Neural cell (in vitro differentiated cells): ENCODE measurements around the gene LVRN. TPM values are rescaled to one million over a fixed set of nuclear protein-coding genes. Genes with fewer than 3 reads are reported as not detected.

Experiments used
- H2AFZ ChIP-seq: fragments of 200-600, 300-800 bp; sonication (generic), shearing (Covaris generic); 2 replicates; pipeline ENCODE4 v1.6.0; 2014; ENCODE audit warnings: low read depth, mild to moderate bottlenecking, antibody characterized with exemption, low read length, moderate library complexity
- H3F3A ChIP-seq: fragments of 200-600 bp; shearing (Covaris generic); 2 replicates; pipeline ENCODE4 v1.6.1; 2016; ENCODE audit warnings: mild to moderate bottlenecking, moderate library complexity, mixed read lengths, antibody characterized with exemption, low read length; ENCODE audit not compliant: insufficient read depth, poor library complexity, severe bottlenecking
- H3K27ac ChIP-seq: fragments of 200-600, 300-800 bp; sonication (generic), shearing (Covaris generic); 2 replicates; pipeline ENCODE4 v1.5.1; 2014; ENCODE audit warnings: mild to moderate bottlenecking, low read length, moderate library complexity
- H3K27me3 ChIP-seq: fragments of 300-800, 200-600 bp; sonication (generic), shearing (Covaris generic); 2 replicates; pipeline ENCODE4 v1.6.0; 2014; ENCODE audit warnings: mild to moderate bottlenecking, low read depth, low read length, moderate library complexity; ENCODE audit not compliant: insufficient read depth
- H3K36me3 ChIP-seq: fragments of 300-800, 200-600 bp; sonication (generic), shearing (Covaris generic); 2 replicates; pipeline ENCODE4 v1.5.1; 2014; ENCODE audit warnings: mild to moderate bottlenecking, antibody characterized with exemption, low read length, moderate library complexity; ENCODE audit not compliant: insufficient read depth
- H3K4me2 ChIP-seq: fragments of 300-800, 200-600 bp; sonication (generic), shearing (Covaris generic); 2 replicates; pipeline ENCODE4 v1.6.0; 2014; ENCODE audit warnings: mild to moderate bottlenecking, low read length
- H3K4me3 ChIP-seq: fragments of 300-800, 200-600 bp; sonication (generic), shearing (Covaris generic); 2 replicates; pipeline ENCODE4 v1.5.1; 2014; ENCODE audit warnings: mild to moderate bottlenecking, low read length, moderate library complexity
- H3K79me2 ChIP-seq: fragments of 200-600 bp; shearing (Covaris generic); replicated peaks from 2 replicates; pipeline ENCODE4 v1.6.0; 2014; ENCODE audit warnings: mild to moderate bottlenecking, low read length, moderate library complexity; ENCODE audit not compliant: insufficient read depth
- H3K9ac ChIP-seq: fragments of 300-800, 200-600 bp; sonication (generic), shearing (Covaris generic); 2 replicates; pipeline ENCODE4 v1.6.1; 2016; ENCODE audit warnings: mild to moderate bottlenecking, low read length, mixed read lengths
- H3K9me2 ChIP-seq: fragments of 200-600 bp; shearing (Covaris generic); 2 replicates; pipeline ENCODE4 v1.6.1; 2016; ENCODE audit warnings: mild to moderate bottlenecking, low read length, mixed read lengths; ENCODE audit not compliant: insufficient read depth
- H3K9me3 ChIP-seq: fragments of 200-600, 300-800 bp; sonication (generic), shearing (Covaris generic); 2 replicates; pipeline ENCODE4 v1.6.1; 2016; ENCODE audit warnings: mild to moderate bottlenecking, mixed run types, low read length, moderate library complexity, mixed read lengths
- H4K20me1 ChIP-seq: fragments of 200-600 bp; shearing (Covaris generic); 2 replicates; pipeline ENCODE4 v1.6.1; 2016; ENCODE audit warnings: mild to moderate bottlenecking, mixed run types; ENCODE audit not compliant: insufficient read depth
- CTCF ChIP-seq: fragments of 450-650 bp; IDR thresholded peaks from 2 replicates; pipeline ENCODE4 v1.5.1; 2014; ENCODE audit warnings: antibody characterized with exemption, mild to moderate bottlenecking, moderate library complexity; ENCODE audit not compliant: poor library complexity, severe bottlenecking
- EP300 ChIP-seq: fragments of 450-650 bp; conservative IDR thresholded peaks from 2 replicates; pipeline ENCODE4 v1.6.1; 2014; ENCODE audit warnings: antibody characterized with exemption, mild to moderate bottlenecking, moderate library complexity; ENCODE audit not compliant: poor library complexity, severe bottlenecking
- EZH2 ChIP-seq: fragments of 200-600, 300-800 bp; shearing (Covaris generic), sonication (generic); IDR thresholded peaks from 2 replicates; pipeline ENCODE4 v1.6.1; 2014; ENCODE audit warnings: antibody characterized with exemption, low read length, borderline replicate concordance, mild to moderate bottlenecking; ENCODE audit not compliant: insufficient read depth, poor library complexity, severe bottlenecking
- MXI1 ChIP-seq: fragments of 450-650 bp; conservative IDR thresholded peaks from 2 replicates; pipeline ENCODE4 v1.6.1; 2014; ENCODE audit warnings: antibody characterized with exemption, mild to moderate bottlenecking; ENCODE audit not compliant: poor library complexity, severe bottlenecking
- POLR2AphosphoS5 ChIP-seq: IDR thresholded peaks from 2 replicates; pipeline ENCODE4 v1.6.1; 2012
- RAD21 ChIP-seq: fragments of 450-650 bp; conservative IDR thresholded peaks from 2 replicates; pipeline ENCODE4 v1.6.1; 2014; ENCODE audit warnings: antibody characterized with exemption, mild to moderate bottlenecking, moderate library complexity
- REST ChIP-seq: IDR thresholded peaks from 2 replicates; pipeline ENCODE4 v1.6.1; 2012; ENCODE audit warnings: borderline replicate concordance
- SMC3 ChIP-seq: fragments of 450-650 bp; conservative IDR thresholded peaks from 2 replicates; pipeline ENCODE4 v1.6.1; 2014; ENCODE audit warnings: antibody characterized with exemption, mild to moderate bottlenecking, moderate library complexity; ENCODE audit not compliant: poor library complexity
- TAF1 ChIP-seq: IDR thresholded peaks from 2 replicates; pipeline ENCODE4 v1.6.1; 2012; ENCODE audit warnings: low read depth
- polyA plus RNA-seq: library from polyadenylated mRNA; depleted of rRNA; stranded (reverse); fragments of >200 nt; gene quantifications from 2 replicates; pipeline ENCODE4 v1.2.3, GENCODE V29; 2014

The LVRN gene
- polyA plus RNA-seq, 1 donor from 2014 or later = 3.5 TPM

- H3K9me2 ChIP-seq = no peaks in the 10 kb centered on the region
- no peak overlapping the region for H3K9ac ChIP-seq
- no peaks in the 10 kb centered on the region for H3F3A ChIP-seq
- no peak overlapping the region for H3K4me3 ChIP-seq
- no peak overlapping the region for H2AFZ ChIP-seq
- no peaks in the 10 kb centered on the region for H3K79me2 ChIP-seq
- peaks cover 4% of the 10 kb centered on the region for H3K27me3 ChIP-seq
- H3K36me3 ChIP-seq = no peaks in the 10 kb centered on the region
- no peaks in the 10 kb centered on the region for H3K9me3 ChIP-seq
- H3K4me2 ChIP-seq = no peak overlapping the region
- H3K27ac ChIP-seq = no peak overlapping the region
- H4K20me1 ChIP-seq = no peaks in the 10 kb centered on the region
- TF ChIP-seq SMC3 (no peak), EZH2 (no peak), TAF1 (no peak), CTCF (no peak), EP300 (no peak), POLR2AphosphoS5 (no peak), MXI1 (no peak), RAD21 (no peak), REST (no peak)
Observed at GRCh38 chr5:115968770-115969169, 6.5 kb downstream of the LVRN start.

- Histone ChIP-seq H2AFZ (no peak overlapping the region), H3K9me2 (no peaks in the 10 kb centered on the region), H3K4me2 (no peak overlapping the region), H3K27me3 (no peaks in the 10 kb centered on the region), H3K79me2 (no peaks in the 10 kb centered on the region), H3K36me3 (no peaks in the 10 kb centered on the region), H3K4me3 (no peak overlapping the region), H3K9ac (no peak overlapping the region), H4K20me1 (no peaks in the 10 kb centered on the region), H3F3A (no peaks in the 10 kb centered on the region), H3K9me3 (no peaks in the 10 kb centered on the region), H3K27ac (no peak overlapping the region)
- TF ChIP-seq RAD21 (no peak), MXI1 (no peak), TAF1 (no peak), EZH2 (no peak), REST (no peak), EP300 (no peak)
Observed at GRCh38 chr5:115977096-115977495, 14.8 kb downstream of the LVRN start.
